Measurements from ENCODE around the gene ATF7IP.

ATF7IP gene

DNA sequence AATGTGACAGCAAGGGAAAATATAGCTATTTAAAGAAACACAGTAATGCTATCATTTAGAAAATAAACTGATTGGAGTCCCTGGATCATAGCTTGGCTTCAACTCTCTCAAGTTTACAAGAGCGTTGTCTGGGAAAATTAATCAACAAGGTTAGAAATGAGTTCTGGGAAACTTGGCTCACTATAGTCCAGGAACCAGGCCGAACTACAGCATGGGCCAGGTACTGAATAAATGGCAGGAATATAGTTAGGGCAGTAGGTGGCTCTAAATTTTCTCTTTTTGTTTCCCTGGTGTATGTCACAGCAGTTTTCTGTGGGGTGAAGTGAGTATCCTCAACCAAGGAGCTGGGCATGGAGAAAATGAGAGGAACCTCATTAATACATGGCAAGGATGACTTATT, 129.8 kb downstream of the ATF7IP start:
- DNase-seq, result no peak

GRCh38 chr12:14505626-14506596, 140.4 kb downstream of the ATF7IP start:
- DNase-seq, result no peak

DNA sequence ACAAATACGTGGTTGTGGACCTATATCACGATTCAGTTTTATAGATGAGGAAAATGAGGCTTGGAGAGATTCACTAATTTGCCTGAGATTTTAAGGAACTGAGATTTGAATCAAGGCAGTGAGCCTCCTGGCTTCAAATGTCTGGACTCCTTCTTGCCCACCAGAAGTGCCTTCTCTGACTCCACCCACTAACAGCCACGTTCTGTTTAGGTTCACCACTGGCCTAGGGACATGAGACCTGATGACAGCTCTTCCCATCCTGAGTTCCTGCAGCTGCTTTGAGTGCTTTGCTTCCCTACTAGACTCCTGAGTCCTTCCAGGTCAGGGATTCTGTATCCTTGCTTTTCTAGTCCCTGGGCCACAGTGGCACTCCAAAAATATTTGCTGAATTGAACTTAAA, 145.1 kb downstream of the ATF7IP start:
- no peak for DNase-seq

GRCh38 chr12:14514154-14514842, 148.8 kb downstream of the ATF7IP start:
- DNase-seq, result peak in 1 of 2 donors; percentile 5

- DNase-seq, result no peak
Observed at GRCh38 chr12:14514946-14515345, 149.5 kb downstream of the ATF7IP start.

GRCh38 chr12:14521822-14522221, 156.3 kb downstream of the ATF7IP start:
- no peak for DNase-seq

DNA sequence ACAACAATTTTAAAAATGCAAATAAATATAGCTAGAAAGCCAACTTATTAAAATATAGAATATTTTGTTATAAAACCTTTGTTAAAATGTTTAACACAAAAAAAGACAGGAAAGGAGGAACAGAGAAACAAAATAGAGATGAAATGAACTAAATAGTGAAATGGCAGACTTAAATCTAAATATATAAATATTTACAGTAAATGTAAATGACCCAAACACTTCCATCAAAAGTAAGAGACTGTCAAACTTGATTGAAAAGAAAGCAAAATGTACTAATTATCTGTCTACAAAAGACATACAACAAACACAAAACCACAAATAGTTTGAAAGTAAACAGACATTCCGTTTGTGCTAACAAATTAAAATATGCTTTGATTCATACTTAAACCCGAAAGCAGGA, 160.5 kb downstream of the ATF7IP start:
- DNase-seq, result no peak

DNA sequence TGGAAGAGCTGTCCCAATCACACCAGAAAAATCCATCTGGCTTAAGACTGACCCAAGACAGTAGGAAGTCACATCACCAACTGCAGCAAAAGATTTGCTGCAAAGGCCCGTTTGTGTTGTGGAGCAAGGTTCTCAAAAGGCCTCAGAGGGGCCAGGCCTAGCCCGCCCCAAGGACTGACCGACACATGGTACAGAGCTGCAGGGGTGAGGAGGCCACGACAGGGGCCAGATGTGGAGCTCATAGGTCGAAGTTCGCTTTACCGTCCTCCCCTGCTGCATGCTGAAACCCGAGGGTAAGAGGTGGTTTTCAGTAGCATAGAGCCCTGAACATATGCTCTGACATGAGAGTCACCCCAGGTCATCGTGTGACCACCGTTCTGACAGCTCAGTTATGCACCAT, 166.7 kb downstream of the ATF7IP start:
- no peak for DNase-seq

DNA sequence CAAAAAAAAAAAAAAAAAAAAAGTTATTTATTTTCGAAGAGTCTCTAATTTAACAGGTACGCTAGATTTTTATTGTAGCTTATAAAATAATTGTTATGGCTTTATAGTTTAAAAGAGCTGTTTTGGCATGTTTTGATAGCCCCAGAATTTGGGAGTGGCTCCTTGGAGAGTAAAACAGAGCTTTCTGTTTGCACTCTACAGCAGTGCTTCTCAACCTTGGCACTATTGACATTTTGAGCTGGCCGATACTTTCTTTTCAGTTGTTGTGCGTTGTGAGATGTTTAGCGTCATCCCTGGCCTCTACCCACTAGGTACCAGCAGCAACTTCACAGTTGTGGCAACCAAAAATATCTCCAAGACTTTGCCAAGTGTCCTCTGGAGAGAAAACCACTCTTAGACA, 171.6 kb downstream of the ATF7IP start:
- DNase-seq, result no peak

- no peak for DNase-seq
Observed at GRCh38 chr12:14540801-14541462, 175.4 kb downstream of the ATF7IP start.

DNA sequence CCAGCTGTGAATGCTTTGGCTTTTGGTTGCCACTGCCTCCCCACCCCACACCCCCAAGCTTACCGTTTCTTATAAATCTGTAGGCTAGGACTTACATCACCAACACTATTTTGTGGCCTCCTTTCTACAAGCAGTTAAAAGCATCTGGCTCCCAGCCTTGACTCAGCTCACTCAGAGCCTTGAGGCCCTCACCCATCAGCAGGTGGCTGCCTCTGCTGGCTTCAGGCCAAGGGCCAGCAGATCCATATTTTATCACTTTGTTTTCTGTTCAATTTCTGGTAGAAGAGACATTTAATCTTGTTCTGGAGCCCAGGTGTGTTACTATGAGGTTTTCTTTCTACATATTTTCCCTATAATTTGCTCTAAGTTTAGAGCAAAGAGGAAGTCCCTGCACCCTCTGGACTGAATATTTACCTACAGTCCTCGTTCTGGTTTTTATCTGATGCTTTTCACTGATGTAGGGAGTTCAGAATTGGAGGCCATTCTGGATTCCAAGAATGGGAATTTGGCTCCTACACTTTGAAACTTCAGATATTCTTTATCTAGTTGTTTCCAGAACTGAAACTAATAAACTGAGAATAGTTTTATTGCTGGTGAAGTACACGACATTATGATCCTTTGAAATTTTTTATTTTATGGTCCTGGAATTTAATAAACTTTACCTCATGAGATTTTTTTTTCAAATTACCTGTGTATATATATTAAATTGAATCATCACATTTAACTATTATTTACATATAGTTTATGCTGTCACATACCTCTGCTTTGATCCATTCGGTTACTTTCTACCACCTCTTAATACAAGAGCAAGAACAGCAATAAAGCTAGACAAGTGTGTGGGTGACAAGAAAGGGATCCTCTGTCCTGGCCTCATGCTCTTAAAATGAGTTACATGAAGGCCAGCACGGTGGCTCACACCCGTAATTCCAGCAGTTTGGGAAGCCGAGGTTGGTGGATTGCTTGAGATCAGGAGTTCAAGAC, 180.0 kb downstream of the ATF7IP start:
- DNase-seq, result no peak

DNA sequence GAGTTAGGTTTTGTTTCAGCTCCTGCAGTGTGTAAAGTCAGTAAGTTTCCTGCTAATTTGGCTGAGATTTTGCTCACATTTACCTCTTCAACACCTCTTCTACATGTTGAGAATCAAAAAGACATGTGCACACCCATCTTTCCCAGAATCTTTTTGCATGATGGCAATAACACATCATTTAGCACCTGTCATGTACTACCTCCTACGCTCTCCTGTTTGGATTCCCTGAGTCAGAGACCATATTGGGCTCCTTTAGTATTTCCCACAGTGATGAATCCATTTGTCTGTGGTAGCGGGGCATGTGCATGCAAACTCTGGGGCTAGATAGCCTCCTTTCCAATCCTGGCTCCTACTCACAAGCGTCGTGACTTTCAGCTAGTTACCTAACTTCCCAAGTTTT, 182.1 kb downstream of the ATF7IP start:
- no peak for DNase-seq

DNA sequence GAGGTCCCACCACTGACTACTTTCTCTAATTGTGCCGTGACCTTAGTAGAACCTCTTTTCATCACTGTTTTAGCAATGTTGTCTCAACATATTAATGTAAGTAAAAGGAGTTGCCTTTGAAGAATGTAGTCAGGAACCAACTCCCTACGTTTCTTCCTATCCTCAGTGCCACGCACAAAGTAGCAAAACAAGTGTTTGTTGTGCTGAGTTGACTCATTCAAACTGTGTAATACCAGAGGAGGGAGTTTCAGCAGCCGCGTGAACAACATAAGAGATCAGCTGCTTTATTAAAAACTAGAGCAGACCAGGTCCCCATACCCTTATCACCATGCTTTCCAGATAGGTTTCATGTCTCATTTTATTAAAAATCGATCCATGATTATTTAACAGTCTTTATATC, 183.1 kb downstream of the ATF7IP start:
- no peak for DNase-seq
